Thoracic aorta (tissue), 2 donors: Measurements from ENCODE around the gene ENTPD5. TPM values are rescaled to one million over a fixed set of nuclear protein-coding genes. Genes with fewer than 3 reads are reported as not detected.
"Not testable (repeated sequence)": the region's sequence is repeated elsewhere in the genome, so short reads cannot be mapped to it uniquely, and the experiment has no call there.

Experiments used
- ATAC-seq: fragments of 150-250 bp; one replicate; pipeline ENCODE4 v1.8.0; 2017; ENCODE audit warnings: low read depth; ENCODE audit not compliant: insufficient number of reproducible peaks, low FRiP score
- DNase-seq: peaks from one replicate; pipeline ENCODE4 v3.0.0-alpha.2; 2020; ENCODE audit warnings: low spot score
- H3K27ac ChIP-seq, 2 donors: fragments of 200-600 bp; sonication (generic); 1 replicate in 1 of 2; 2 replicates in 1 of 2; pipeline ENCODE4 v1.5.1; 2016; ENCODE audit warnings: mild to moderate bottlenecking in 2 of 2, moderate library complexity in 2 of 2
- H3K27me3 ChIP-seq: fragments of 200-600 bp; sonication (generic); replicated peaks from 2 replicates; pipeline ENCODE4 v1.6.0; 2016; ENCODE audit warnings: mild to moderate bottlenecking; ENCODE audit not compliant: insufficient read depth
- H3K36me3 ChIP-seq: fragments of 200-600 bp; sonication (generic); one replicate; pipeline ENCODE4 v1.5.1; 2016
- H3K4me1 ChIP-seq, 2 donors: fragments of 200-600 bp; sonication (generic); 1 replicate in 1 of 2; 2 replicates in 1 of 2; pipeline versions ENCODE4 v1.5.1 to v1.6.0; 2016; ENCODE audit warnings: low read depth in 2 of 2, mild to moderate bottlenecking in 1 of 2; ENCODE audit not compliant: control insufficient read depth in 1 of 2
- H3K4me3 ChIP-seq: fragments of 200-600 bp; sonication (generic); 2 replicates; pipeline ENCODE4 v1.5.1; 2016; ENCODE audit warnings: mild to moderate bottlenecking
- H3K9me3 ChIP-seq: fragments of 200-600 bp; sonication (generic); 2 replicates; pipeline ENCODE4 v1.5.1; 2016
- total RNA-seq, 2 donors: library from RNA; depleted of rRNA; stranded (reverse); fragments of >200 nt; gene quantifications; one replicate each; pipeline versions ENCODE4 v1.1.0 to v1.2.3, GENCODE V29; 2016
- TF ChIP-seq, protein P1 (sequence below): fragments of 200-600 bp; sonication (generic); IDR thresholded peaks from one replicate; pipeline ENCODE4 v1.5.1; 2019; ENCODE audit warnings: antibody characterized with exemption

Gene ENTPD5
- total RNA-seq, 2 donors from 2014 or later, result 9.8 to 17.5 TPM

GRCh38 chr14:73924337-73924736 is 94.8 kb downstream of the ENTPD5 start:
- H3K36me3 ChIP-seq, result peaks cover 79% of the 10 kb centered on the region

DNA sequence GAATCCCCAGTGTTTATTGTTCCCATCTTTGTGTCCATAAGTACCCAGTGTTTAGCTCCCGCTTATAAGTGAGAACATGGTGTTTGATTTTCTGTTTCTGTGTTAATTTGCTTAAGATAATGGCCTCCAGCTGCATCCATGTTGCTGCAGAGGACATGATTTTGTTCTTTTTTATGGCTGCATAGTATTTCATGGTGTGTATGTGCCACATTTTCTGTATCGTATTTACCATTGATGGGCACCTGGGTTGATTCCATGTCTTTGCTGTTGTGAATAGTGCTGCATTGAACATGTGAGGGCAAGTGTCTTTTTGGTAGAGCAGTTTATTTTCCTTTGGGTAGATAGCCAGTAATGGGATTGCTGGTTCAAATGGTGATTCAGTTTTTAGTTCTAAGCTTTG is 99.6 kb downstream of the ENTPD5 start:
- H3K36me3 ChIP-seq, result peaks cover 42% of the 10 kb centered on the region
- not testable (repeated sequence) for ATAC-seq, H3K27ac ChIP-seq, H3K4me3 ChIP-seq, H3K4me1 ChIP-seq, H3K27me3 ChIP-seq, DNase-seq, H3K9me3 ChIP-seq

More at GRCh38 chr14:73924337-73924736, 94.8 kb downstream of the ENTPD5 start:
- Histone ChIP-seq H3K27me3 (no peaks in the 10 kb centered on the region), H3K9me3 (no peaks in the 10 kb centered on the region), H3K4me3 (no peak overlapping the region), H3K27ac (no peak overlapping the region), H3K4me1 (no peaks in the 10 kb centered on the region)
- no peak for ATAC-seq
- no peak for DNase-seq
- TF ChIP-seq, protein P1, sequence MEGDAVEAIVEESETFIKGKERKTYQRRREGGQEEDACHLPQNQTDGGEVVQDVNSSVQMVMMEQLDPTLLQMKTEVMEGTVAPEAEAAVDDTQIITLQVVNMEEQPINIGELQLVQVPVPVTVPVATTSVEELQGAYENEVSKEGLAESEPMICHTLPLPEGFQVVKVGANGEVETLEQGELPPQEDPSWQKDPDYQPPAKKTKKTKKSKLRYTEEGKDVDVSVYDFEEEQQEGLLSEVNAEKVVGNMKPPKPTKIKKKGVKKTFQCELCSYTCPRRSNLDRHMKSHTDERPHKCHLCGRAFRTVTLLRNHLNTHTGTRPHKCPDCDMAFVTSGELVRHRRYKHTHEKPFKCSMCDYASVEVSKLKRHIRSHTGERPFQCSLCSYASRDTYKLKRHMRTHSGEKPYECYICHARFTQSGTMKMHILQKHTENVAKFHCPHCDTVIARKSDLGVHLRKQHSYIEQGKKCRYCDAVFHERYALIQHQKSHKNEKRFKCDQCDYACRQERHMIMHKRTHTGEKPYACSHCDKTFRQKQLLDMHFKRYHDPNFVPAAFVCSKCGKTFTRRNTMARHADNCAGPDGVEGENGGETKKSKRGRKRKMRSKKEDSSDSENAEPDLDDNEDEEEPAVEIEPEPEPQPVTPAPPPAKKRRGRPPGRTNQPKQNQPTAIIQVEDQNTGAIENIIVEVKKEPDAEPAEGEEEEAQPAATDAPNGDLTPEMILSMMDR, result no peak

- H3K27ac ChIP-seq, result no peak overlapping the region
- no peak for DNase-seq
- TF ChIP-seq, protein P1, result no peak
- no peaks in the 10 kb centered on the region for H3K9me3 ChIP-seq
- no peaks in the 10 kb centered on the region for H3K4me1 ChIP-seq
- no peak for ATAC-seq
- no peaks in the 10 kb centered on the region for H3K27me3 ChIP-seq
- peaks cover 14% of the 10 kb centered on the region for H3K36me3 ChIP-seq
- H3K4me3 ChIP-seq, result no peak overlapping the region
Observed at GRCh38 chr14:73916324-73916723, 102.8 kb downstream of the ENTPD5 start.

- H3K9me3 ChIP-seq, result no peaks in the 10 kb centered on the region
- no peaks in the 10 kb centered on the region for H3K27me3 ChIP-seq
- no peaks in the 10 kb centered on the region for H3K4me1 ChIP-seq
- TF ChIP-seq, protein P1, result no peak
- no peak overlapping the region for H3K4me3 ChIP-seq
- no peak for DNase-seq
- no peak overlapping the region for H3K27ac ChIP-seq
- no peak for ATAC-seq
- H3K36me3 ChIP-seq, result peaks cover 17% of the 10 kb centered on the region
Observed at GRCh38 chr14:73913256-73913655, 105.8 kb downstream of the ENTPD5 start.

DNA sequence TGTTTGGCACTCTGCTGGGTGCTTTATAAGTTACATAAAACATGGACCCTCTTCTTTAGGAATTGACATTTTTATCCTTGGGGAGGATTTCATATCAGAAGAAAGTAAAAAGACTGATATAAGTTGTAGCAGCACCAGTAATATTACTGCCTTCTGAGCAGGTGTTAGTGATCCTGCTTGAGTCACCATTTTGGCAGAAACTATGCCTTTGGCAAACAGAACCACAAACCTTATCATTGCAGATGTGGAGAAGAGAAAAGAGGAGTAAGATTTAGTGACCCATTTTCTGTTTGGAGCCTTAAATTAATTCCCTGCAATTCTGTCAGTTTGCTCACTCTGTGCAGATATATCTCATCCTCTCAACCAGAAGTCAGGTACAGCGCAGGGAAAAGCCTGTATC is 109.4 kb downstream of the ENTPD5 start:
- DNase-seq (no peak), ATAC-seq (no peak)
- H3K4me3 ChIP-seq, result no peak overlapping the region
- no peaks in the 10 kb centered on the region for H3K27me3 ChIP-seq
- TF ChIP-seq, protein P1, result no peak
- H3K36me3 ChIP-seq, result peaks cover 41% of the 10 kb centered on the region
- no peak overlapping the region for H3K27ac ChIP-seq
- no peaks in the 10 kb centered on the region for H3K4me1 ChIP-seq
- H3K9me3 ChIP-seq, result no peaks in the 10 kb centered on the region

Other genes with a start within 250 kb of the ENTPD5 start
- 1 to 10 TPM; 2.2 to 4.3 TPM for gene PTGR2, start 167.5 kb downstream of the ENTPD5 start, total RNA-seq
- 10 to 100 TPM; 55.0 to 61.4 TPM for gene ZNF410, start 132.4 kb downstream of the ENTPD5 start, total RNA-seq
- gene FAM161B, start 69.2 kb downstream of the ENTPD5 start, total RNA-seq, result 1 to 10 TPM; 2.9 to 4.5 TPM
- 10 to 100 TPM; 46.3 to 57.1 TPM for gene COQ6, start 69.0 kb downstream of the ENTPD5 start, total RNA-seq
- gene BBOF1, start 61 bp upstream of the ENTPD5 start, total RNA-seq, result 1 to 10 TPM; 4.7 to 5.6 TPM
- 10 to 100 TPM; 20.3 to 28.5 TPM for gene ALDH6A1, start 65.2 kb upstream of the ENTPD5 start, total RNA-seq
- 10 to 100 TPM in 1 of 2 donors, 1 to 10 TPM in 1; 8.7 to 22.1 TPM for gene LIN52, start 65.7 kb upstream of the ENTPD5 start, total RNA-seq
- not detected for gene VSX2, start 220.2 kb upstream of the ENTPD5 start, total RNA-seq